Loucy (cell line): ENCODE data around the gene CFAP92.

Source experiments
- H2AFZ ChIP-seq: fragments of 200-600 bp; sonication (generic); 2 replicates; pipeline ENCODE4 v1.6.0; 2016; ENCODE audit warnings: antibody characterized with exemption, mild to moderate bottlenecking, low read length, moderate library complexity
- H3F3A ChIP-seq: fragments of 200-600 bp; 2 replicates; pipeline ENCODE4 v1.6.0; 2016; ENCODE audit warnings: antibody characterized with exemption, low read depth, mild to moderate bottlenecking
- H3K27me3 ChIP-seq: fragments of 200-600 bp; sonication (generic); 2 replicates; pipeline ENCODE4 v1.6.1; 2014; ENCODE audit warnings: low read length, mild to moderate bottlenecking; ENCODE audit not compliant: insufficient read depth, poor library complexity, severe bottlenecking
- H3K36me3 ChIP-seq: fragments of 200-600 bp; sonication (generic); 2 replicates; pipeline ENCODE4 v1.6.1; 2016; ENCODE audit warnings: low read length; ENCODE audit not compliant: insufficient read depth
- H3K4me1 ChIP-seq: fragments of 200-600 bp; sonication (generic); 2 replicates; pipeline ENCODE4 v1.5.1; 2014; ENCODE audit warnings: low read length, mild to moderate bottlenecking; ENCODE audit not compliant: insufficient read depth, poor library complexity, severe bottlenecking
- H3K4me2 ChIP-seq: fragments of 200-600 bp; sonication (generic); 2 replicates; pipeline ENCODE4 v1.6.0; 2014; ENCODE audit warnings: antibody characterized with exemption, low read length, low read depth, mild to moderate bottlenecking; ENCODE audit not compliant: poor library complexity, severe bottlenecking
- H3K4me3 ChIP-seq: fragments of 200-600 bp; sonication (generic); 2 replicates; pipeline ENCODE4 v1.5.1; 2014; ENCODE audit warnings: low read length, mild to moderate bottlenecking, mixed read lengths; ENCODE audit not compliant: poor library complexity, severe bottlenecking
- H3K79me2 ChIP-seq: fragments of 200-600 bp; sonication (generic); 2 replicates; pipeline ENCODE4 v1.6.1; 2014; ENCODE audit warnings: low read length; ENCODE audit not compliant: insufficient read depth
- H3K9ac ChIP-seq: fragments of 200-600 bp; sonication (generic); 2 replicates; pipeline ENCODE4 v1.6.0; 2014; ENCODE audit warnings: mild to moderate bottlenecking, low read depth, low read length, moderate library complexity; ENCODE audit not compliant: poor library complexity, severe bottlenecking
- H3K9me2 ChIP-seq: fragments of 200-600 bp; sonication (generic); replicated peaks from 2 replicates; pipeline ENCODE4 v1.6.1; 2016; ENCODE audit warnings: low read depth, low read length, mixed read lengths
- H3K9me3 ChIP-seq: fragments of 200-600 bp; sonication (generic); 2 replicates; pipeline ENCODE4 v1.6.1; 2014; ENCODE audit warnings: mild to moderate bottlenecking, antibody characterized with exemption, low read length, low read depth; ENCODE audit not compliant: insufficient read depth
- H4K20me1 ChIP-seq: fragments of 200-600 bp; sonication (generic); 2 replicates; pipeline ENCODE4 v1.6.0; 2014; ENCODE audit warnings: antibody characterized with exemption, low read length, mild to moderate bottlenecking; ENCODE audit not compliant: insufficient read depth, poor library complexity, severe bottlenecking
- CTCF ChIP-seq: fragments of 200-600 bp; sonication (generic); conservative IDR thresholded peaks from 2 replicates; pipeline ENCODE4 v1.5.1; 2014; ENCODE audit warnings: mild to moderate bottlenecking, antibody characterized with exemption, low read length
- EZH2phosphoT487 ChIP-seq: fragments of 200-600 bp; IDR thresholded peaks from 2 replicates; pipeline ENCODE4 v1.6.1; 2018; ENCODE audit warnings: antibody characterized with exemption, mild to moderate bottlenecking, moderate library complexity, borderline replicate concordance

The CFAP92 gene

GRCh38 chr3:129036222-129037092, 42.6 kb upstream of the CFAP92 start:
- Histone ChIP-seq H3K4me2 (no peak overlapping the region), H3K79me2 (no peaks in the 10 kb centered on the region)

GRCh38 chr3:129035360-129036221, 41.7 kb upstream of the CFAP92 start:
- no peak overlapping the region for H3K4me2 ChIP-seq
- H3K4me1 ChIP-seq: peaks cover 17% of the 10 kb centered on the region
- no peaks in the 10 kb centered on the region for H3K27me3 ChIP-seq
- no peaks in the 10 kb centered on the region for H3K36me3 ChIP-seq
- H3K9ac ChIP-seq: peak overlapping the region; percentile 15
- peaks cover 4% of the 10 kb centered on the region; the same call in 1 of the 2 replicates for H3F3A ChIP-seq
- H3K79me2 ChIP-seq: no peaks in the 10 kb centered on the region
- no peak overlapping the region for H2AFZ ChIP-seq
- TF ChIP-seq EZH2phosphoT487 (no peak), CTCF (no peak)
- H3K4me3 ChIP-seq: no peak overlapping the region
- H3K9me3 ChIP-seq: no peaks in the 10 kb centered on the region
- no peaks in the 10 kb centered on the region for H4K20me1 ChIP-seq
- no peaks in the 10 kb centered on the region for H3K9me2 ChIP-seq

More at GRCh38 chr3:129036222-129037092, 42.6 kb upstream of the CFAP92 start:
- Histone ChIP-seq H3K9me3 (no peaks in the 10 kb centered on the region), H3K4me3 (no peak overlapping the region), H3K36me3 (no peaks in the 10 kb centered on the region), H2AFZ (no peak overlapping the region), H3K9me2 (no peaks in the 10 kb centered on the region), H3F3A (peaks cover 4% of the 10 kb centered on the region; the same call in 1 of the 2 replicates), H3K27me3 (no peaks in the 10 kb centered on the region), H4K20me1 (no peaks in the 10 kb centered on the region), H3K9ac (peak overlapping the region; percentile 15), H3K4me1 (peaks cover 17% of the 10 kb centered on the region)
- no peak for TF ChIP-seq CTCF
- TF ChIP-seq EZH2phosphoT487: no peak

- H3K4me2 ChIP-seq: no peak overlapping the region
Measured at GRCh38 chr3:129034642-129035041, 40.8 kb upstream of the CFAP92 start.

More at GRCh38 chr3:129034642-129035041, 40.8 kb upstream of the CFAP92 start:
- no peaks in the 10 kb centered on the region for H3K9me3 ChIP-seq
- no peak for TF ChIP-seq EZH2phosphoT487
- TF ChIP-seq CTCF: no peak
- H3K36me3 ChIP-seq: no peaks in the 10 kb centered on the region
- no peaks in the 10 kb centered on the region for H3K27me3 ChIP-seq
- H3K79me2 ChIP-seq: no peaks in the 10 kb centered on the region
- H4K20me1 ChIP-seq: no peaks in the 10 kb centered on the region
- peaks cover 17% of the 10 kb centered on the region for H3K4me1 ChIP-seq
- H3K4me3 ChIP-seq: no peak overlapping the region
- no peaks in the 10 kb centered on the region for H3K9me2 ChIP-seq
- peak overlapping the region; percentile 66; the same call in 1 of the 2 replicates for H2AFZ ChIP-seq
- no peak overlapping the region for H3K9ac ChIP-seq
- H3F3A ChIP-seq: peaks cover 4% of the 10 kb centered on the region; the same call in 1 of the 2 replicates
